Renal cortex interstitium (tissue), 15 donors: ENCODE data around the gene UBAP1L. TPM values are rescaled to one million over a fixed set of nuclear protein-coding genes. Genes with fewer than 3 reads are reported as not detected.
"Not testable (repeated sequence)": the region's sequence is repeated elsewhere in the genome, so short reads cannot be mapped to it uniquely, and the experiment has no call there.

Experiments
- DNase-seq, 11 donors: peaks; one replicate each; pipeline ENCODE4 v3.0.0-alpha.2; 2013; ENCODE audit warnings: low read depth in 9 of 11, low spot score in 4 of 11; ENCODE audit errors: extremely low read depth in 1 of 11
- long read RNA-seq, 16 experiments: transcript quantifications; one replicate each; lab custom pipeline, GENCODE V29; 2026
- polyA plus RNA-seq, 3 donors: library from polyadenylated mRNA; unstranded; fragments of 120-200 nt; gene quantifications; one replicate each; pipeline ENCODE4 v1.2.1, GENCODE V29; 2013; ENCODE audit not compliant: insufficient read length in 3 of 3

UBAP1L gene
- 1 to 10 TPM; 3.9 to 9.1 (median 4.3) TPM for polyA plus RNA-seq
- long read RNA-seq, donor 1, result 0 reads
- long read RNA-seq, donor 2, result 0 reads
- long read RNA-seq, donor 3, full-length matches to known transcripts, result 2 of 2 reads
- long read RNA-seq, donor 3, partial matches to known transcripts, result 0 of 2 reads
- long read RNA-seq, donor 3, other reads (novel, unspliced or antisense), result 0 of 2 reads
- long read RNA-seq, donor 4, full-length matches to known transcripts, result 1 of 1 reads
- long read RNA-seq, donor 4, partial matches to known transcripts, result 0 of 1 reads
- long read RNA-seq, donor 4, other reads (novel, unspliced or antisense), result 0 of 1 reads
- long read RNA-seq, donor 5, result 0 reads
- long read RNA-seq, donor 6, full-length matches to known transcripts, result 1 of 1 reads
- long read RNA-seq, donor 6, partial matches to known transcripts, result 0 of 1 reads
- long read RNA-seq, donor 6, other reads (novel, unspliced or antisense), result 0 of 1 reads
- long read RNA-seq, donor 7, full-length matches to known transcripts, result 1 of 1 reads
- long read RNA-seq, donor 7, partial matches to known transcripts, result 0 of 1 reads
- long read RNA-seq, donor 7, other reads (novel, unspliced or antisense), result 0 of 1 reads
- long read RNA-seq, donor 8, result 0 reads
- long read RNA-seq, donor 9, result 0 reads
- long read RNA-seq, donor 10, result 0 reads
- long read RNA-seq, donor 11, result 0 reads
- long read RNA-seq, donor 12, result 0 reads
- long read RNA-seq, donor 13, result 0 reads
- long read RNA-seq, donor 14, result 0 reads
- long read RNA-seq, donor 15, result 0 reads
- long read RNA-seq, donor 16, full-length matches to known transcripts, result 3 of 3 reads
- long read RNA-seq, donor 16, partial matches to known transcripts, result 0 of 3 reads
- long read RNA-seq, donor 16, other reads (novel, unspliced or antisense), result 0 of 3 reads

GRCh38 chr15:65115086-65115485, at the start of gene UBAP1L:
Gene UBAP1L (minus strand): TSS chr15:65115200. CDS start chr15:65106215, 8,985 bp downstream.
- no peak for DNase-seq

GRCh38 chr15:65164139-65164538, 49.1 kb upstream of the UBAP1L start:
- no peak for DNase-seq

DNA sequence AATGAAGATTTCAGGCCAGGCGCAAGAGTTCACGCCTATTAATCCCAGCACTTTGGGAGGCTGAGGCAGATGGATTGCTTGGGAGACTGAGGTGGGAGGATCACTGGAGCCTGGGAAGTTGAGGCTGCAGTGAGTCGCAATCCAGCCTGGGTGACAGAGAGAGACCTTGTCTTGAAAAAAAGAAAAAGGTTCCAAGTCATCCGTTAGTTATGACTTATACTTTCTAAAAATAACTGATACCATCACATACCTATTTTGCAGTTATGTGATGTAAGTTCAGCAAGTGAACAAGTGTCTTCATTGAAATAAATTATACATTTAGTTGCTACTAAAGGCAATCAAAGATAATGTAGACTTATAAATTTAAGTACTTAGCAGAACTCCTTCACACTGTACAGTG, 48.0 kb upstream of the UBAP1L start:
- DNase-seq, result no peak

GRCh38 chr15:65156692-65157091, 41.7 kb upstream of the UBAP1L start:
- no peak for DNase-seq

GRCh38 chr15:65154720-65155119, 39.7 kb upstream of the UBAP1L start:
- no peak for DNase-seq

DNA sequence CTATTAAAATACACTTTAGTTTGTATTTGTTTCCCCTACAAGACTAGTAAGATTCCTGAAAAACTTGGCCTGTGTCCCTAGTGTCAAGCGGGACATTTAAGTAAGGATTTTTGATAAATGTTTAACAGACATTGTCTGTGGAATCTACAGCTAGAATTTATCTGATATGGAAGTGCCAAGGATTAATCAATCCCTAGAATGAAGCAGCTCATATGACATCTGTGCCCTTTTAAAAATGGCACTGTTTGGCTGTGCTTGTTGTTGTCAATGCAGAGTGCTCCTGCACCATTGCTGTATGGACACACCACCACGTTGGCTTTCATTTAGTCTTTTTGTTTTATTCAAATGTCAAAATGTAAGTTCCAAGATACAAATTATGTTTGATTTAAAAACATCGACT, 32.9 kb upstream of the UBAP1L start:
- no peak for DNase-seq

DNA sequence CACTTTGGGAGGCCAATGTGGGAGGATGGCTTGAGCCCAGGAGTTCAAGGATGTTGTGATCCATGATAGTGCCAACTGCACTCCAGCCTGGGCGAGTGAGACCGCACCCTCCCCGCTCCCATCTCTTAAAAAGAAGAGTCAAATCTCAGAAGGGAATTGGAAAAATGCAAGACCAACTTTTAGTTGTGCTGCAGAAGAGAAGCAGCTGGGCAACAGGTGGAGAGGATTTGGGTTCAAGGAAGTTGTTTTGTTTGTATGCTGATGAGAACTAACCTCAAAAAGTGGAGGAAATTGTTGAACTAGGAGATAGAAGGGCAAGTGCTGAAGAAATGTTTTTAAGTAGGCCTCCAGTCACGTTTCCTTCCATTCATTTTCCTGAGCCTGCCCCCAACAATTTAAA, 31.4 kb upstream of the UBAP1L start:
- no peak for DNase-seq

DNA sequence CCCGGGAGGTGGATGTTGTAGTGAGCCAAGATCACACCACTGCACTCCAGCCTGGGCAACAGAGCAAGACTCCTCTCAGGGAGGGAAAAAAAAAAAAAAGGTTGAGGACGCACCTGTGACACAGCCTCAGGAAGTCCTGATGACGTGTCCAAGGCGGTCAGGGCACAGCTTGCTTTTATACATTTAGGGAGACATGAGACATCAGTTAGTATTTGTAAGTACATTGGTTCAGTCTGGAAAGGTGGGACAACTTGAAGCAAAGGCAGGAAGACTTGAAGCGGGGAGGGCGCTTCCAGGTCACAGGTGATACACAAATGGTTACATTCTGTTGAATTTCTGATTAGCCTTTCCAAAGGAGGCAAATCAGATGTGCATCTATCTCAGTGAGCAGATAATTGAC, 23.6 kb upstream of the UBAP1L start:
- DNase-seq, result not testable (repeated sequence)

DNA sequence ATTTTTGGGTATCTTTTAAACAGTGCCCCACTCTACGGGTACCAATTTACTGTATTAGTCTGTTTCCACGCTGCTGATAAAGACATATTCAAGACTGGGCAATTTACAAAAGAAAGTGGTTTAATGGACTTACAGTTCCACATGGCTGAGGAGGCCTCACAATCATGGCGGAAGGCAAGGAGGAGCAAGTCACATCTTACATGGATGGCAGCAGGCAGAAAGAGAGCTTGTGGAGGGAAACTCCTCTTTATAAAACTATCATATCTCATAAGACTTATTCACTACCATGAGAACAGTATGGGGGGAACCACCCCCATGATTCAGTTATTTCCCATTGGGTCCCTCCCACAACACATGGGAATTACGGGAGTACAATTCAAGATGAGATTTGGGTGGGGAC, 22.9 kb upstream of the UBAP1L start:
- not testable (repeated sequence) for DNase-seq

DNA sequence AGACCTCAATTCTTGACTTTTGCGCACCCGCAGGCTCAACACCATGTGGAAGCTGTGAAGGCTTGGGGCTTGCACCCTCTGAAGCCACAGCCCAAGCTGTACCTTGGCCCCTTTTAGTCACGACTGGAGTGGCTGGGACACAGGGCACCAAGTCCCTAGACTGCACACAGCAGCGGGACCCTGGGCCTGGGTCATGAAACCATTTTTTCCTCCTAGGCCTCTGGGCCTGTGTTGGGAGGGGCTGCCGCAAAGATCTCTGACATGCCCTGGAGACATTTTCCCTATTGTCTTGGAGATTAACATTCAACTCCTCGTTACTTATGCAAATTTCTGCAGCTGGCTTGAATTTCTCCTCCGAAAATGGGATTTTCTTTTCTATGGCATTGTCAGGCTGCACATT, 22.1 kb upstream of the UBAP1L start:
- DNase-seq, result not testable (repeated sequence)

- no peak for DNase-seq
These were observed 19.5 kb upstream of the UBAP1L start for GRCh38 chr15:65134538-65134937.

DNA sequence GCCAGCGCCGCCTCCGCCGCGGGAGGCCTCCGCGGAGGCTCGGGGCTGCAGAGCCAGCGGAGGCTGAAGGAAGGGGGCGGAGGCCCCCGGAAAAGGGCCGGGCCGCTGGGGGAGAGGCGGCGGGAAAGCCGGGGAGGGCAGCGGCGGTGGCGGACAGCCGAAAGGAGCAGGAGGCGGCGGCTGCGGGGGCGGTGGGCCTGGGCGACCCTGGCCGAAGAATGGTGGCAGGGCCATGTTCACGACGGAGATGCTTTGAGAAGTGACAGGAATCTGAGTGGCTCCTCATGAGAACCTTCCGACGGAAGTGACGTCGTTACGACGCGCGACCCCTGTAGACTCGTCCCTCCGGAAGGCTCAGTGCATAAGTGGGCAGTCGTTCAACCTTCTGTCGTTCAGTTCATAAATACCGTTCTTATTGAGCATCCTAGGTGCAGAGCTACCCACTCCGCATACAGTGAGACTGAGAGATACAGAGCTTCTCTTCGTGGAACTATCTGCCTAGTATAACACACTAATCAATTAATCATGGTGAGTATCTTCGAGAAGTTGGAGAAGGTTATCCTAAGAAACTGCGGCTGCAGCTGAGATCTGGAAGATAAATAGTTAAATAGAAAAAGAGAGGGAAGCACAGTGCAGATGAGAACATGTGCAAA, 18.7 kb upstream of the UBAP1L start, which contains the start of gene PDCD7:
PDCD7 (minus strand) TSS at position 261 of the 653 bp plus-strand sequence; CDS start at position 234, 27 bp downstream.
- DNase-seq, result peak; percentile 90 to 96 (median 94)

DNA sequence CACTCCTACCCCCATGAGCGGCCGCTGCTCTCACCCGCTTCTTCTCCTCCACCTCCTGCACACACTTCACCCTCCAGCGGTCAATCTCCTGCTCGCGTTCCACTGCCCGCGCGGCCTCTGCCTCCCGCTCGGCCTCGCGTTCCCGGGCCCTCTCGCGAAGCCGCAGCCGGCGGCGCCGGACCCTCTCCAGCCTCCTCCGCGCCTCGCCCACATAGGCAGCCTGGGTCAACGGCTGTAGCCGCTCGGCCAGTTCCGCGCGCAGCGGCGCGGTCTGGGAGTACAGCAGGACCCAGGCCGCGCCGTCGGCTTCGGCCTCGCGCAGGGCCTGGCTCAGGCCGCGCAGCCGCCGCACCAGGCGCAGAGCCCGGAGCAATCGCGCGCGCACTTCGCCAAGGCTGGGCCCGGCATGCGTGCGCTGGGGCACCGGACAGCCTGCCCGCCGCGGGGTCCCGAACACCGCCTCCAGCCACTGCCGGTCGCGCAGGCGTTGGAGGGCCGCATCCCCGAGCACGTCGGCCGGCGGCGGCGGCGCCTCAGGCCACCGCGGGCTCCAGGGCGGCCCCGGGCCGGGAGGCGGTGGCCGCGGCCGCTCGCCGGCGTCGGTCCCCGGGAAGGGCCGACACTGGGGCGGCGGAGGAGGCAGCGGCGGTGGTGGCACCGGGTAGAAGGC, 18.0 kb upstream of the UBAP1L start:
- DNase-seq, result peak; percentile 17 to 50 (median 31)

GRCh38 chr15:65130941-65131340, 15.9 kb upstream of the UBAP1L start:
- DNase-seq, result no peak

- no peak for DNase-seq
These were observed 542 bp upstream of the UBAP1L start for GRCh38 chr15:65115542-65115941.

- DNase-seq, result no peak
These were observed 4.2 kb downstream of the UBAP1L start for GRCh38 chr15:65110676-65111292.

- no peak for DNase-seq
These were observed 8.9 kb downstream of the UBAP1L start for GRCh38 chr15:65106011-65106590.

DNA sequence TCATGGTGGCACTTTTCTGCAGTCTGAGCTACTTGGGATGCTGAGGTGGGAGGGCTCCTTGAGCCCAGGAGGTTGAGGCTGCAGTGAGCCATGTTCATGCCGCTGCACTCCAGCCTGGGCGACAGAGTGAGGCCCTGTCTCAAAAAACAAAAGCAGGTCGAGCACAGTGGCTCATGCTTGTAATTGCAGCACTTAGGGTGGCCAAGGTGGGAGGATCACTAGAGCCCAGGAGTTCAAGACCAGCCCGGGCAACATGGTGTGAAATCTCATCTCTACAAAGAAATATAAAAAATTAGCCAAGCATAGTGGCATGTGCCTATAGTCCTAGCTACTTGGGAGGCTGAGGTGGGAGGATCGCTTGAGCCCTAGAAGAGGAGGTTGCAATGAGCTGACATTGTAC, 10.0 kb downstream of the UBAP1L start:
- DNase-seq, result no peak
